ENCODE results near the gene KCNH3.
"Not testable (repeated sequence)": the region's sequence is repeated elsewhere in the genome, so short reads cannot be mapped to it uniquely, and the experiment has no call there.

KCNH3 gene

GRCh38 chr12:49588721-49589516, 50.1 kb downstream of the KCNH3 start:
- no peak for DNase-seq

GRCh38 chr12:49598527-49598926, 59.7 kb downstream of the KCNH3 start:
- DNase-seq, result no peak

GRCh38 chr12:49599961-49600360, 61.1 kb downstream of the KCNH3 start:
- DNase-seq, result no peak

- no peak for DNase-seq
Observed at GRCh38 chr12:49603721-49604120, 64.9 kb downstream of the KCNH3 start.

GRCh38 chr12:49604856-49605255, 66.0 kb downstream of the KCNH3 start:
- no peak for DNase-seq

GRCh38 chr12:49605539-49605938, 66.7 kb downstream of the KCNH3 start, which contains the start of gene FAM186B:
Gene FAM186B, minus strand, starts transcription at chr12:49605639. Its CDS starts 162 bp downstream, at chr12:49605477.
- DNase-seq, result not testable (repeated sequence)
